MM.1S (cell line): ENCODE results near the gene PTCD3.

Experiments
- DNase-seq: peaks from one replicate; pipeline ENCODE4 v3.0.0-alpha.2; 2015
- H2AFZ ChIP-seq: fragments of 300-600 bp; sonication (generic); 2 replicates; pipeline ENCODE4 v1.6.0; 2016; ENCODE audit warnings: antibody characterized with exemption, low read length
- H3F3A ChIP-seq: fragments of 300-600 bp; sonication (generic); 2 replicates; pipeline ENCODE4 v1.6.1; 2016; ENCODE audit warnings: mild to moderate bottlenecking, antibody characterized with exemption, low read length, moderate library complexity, mixed read lengths; ENCODE audit not compliant: insufficient read depth
- H3K27ac ChIP-seq: fragments of 300-600 bp; sonication (generic); 2 replicates; pipeline ENCODE4 v1.5.1; 2016; ENCODE audit warnings: mild to moderate bottlenecking, low read length
- H3K27me3 ChIP-seq: fragments of 300-600 bp; sonication (generic); replicated peaks from 2 replicates; pipeline ENCODE4 v1.6.0; 2016; ENCODE audit warnings: low read length; ENCODE audit not compliant: insufficient read depth
- H3K36me3 ChIP-seq: fragments of 300-600 bp; sonication (generic); replicated peaks from 2 replicates; pipeline ENCODE4 v1.6.1; 2016; ENCODE audit warnings: mild to moderate bottlenecking, low read length, mixed read lengths; ENCODE audit not compliant: insufficient read depth
- H3K4me1 ChIP-seq: fragments of 300-600 bp; sonication (generic); 2 replicates; pipeline ENCODE4 v1.6.1; 2016; ENCODE audit warnings: low read length, mixed read lengths
- H3K4me2 ChIP-seq: fragments of 300-600 bp; sonication (generic); 2 replicates; pipeline ENCODE4 v1.6.0; 2016; ENCODE audit warnings: low read depth, low read length
- H3K4me3 ChIP-seq: fragments of 300-600 bp; sonication (generic); 2 replicates; pipeline ENCODE4 v1.5.1; 2016; ENCODE audit warnings: low read length, mixed read lengths
- H3K79me2 ChIP-seq: fragments of 300-600 bp; sonication (generic); 2 replicates; pipeline ENCODE4 v1.6.1; 2016; ENCODE audit warnings: mixed run types, low read length, mixed read lengths
- H3K9ac ChIP-seq: fragments of 300-600 bp; sonication (generic); 2 replicates; pipeline ENCODE4 v1.6.1; 2016; ENCODE audit warnings: low read length, mixed read lengths
- H3K9me2 ChIP-seq: fragments of 300-600 bp; sonication (generic); replicated peaks from 2 replicates; pipeline ENCODE4 v1.6.1; 2016; ENCODE audit warnings: mild to moderate bottlenecking, low read length, mixed read lengths; ENCODE audit not compliant: insufficient read depth
- H3K9me3 ChIP-seq: fragments of 300-600 bp; sonication (generic); replicated peaks from 2 replicates; pipeline ENCODE4 v1.6.1; 2016; ENCODE audit warnings: mild to moderate bottlenecking, low read length, mixed read lengths; ENCODE audit not compliant: insufficient read depth
- H4K20me1 ChIP-seq: fragments of 300-600 bp; sonication (generic); 2 replicates; pipeline ENCODE4 v1.6.1; 2016; ENCODE audit warnings: mild to moderate bottlenecking, low read length, moderate library complexity, mixed read lengths; ENCODE audit not compliant: insufficient read depth
- EZH2 ChIP-seq: fragments of 300-600 bp; sonication (generic); optimal IDR thresholded peaks from 2 replicates; pipeline ENCODE3; 2017; ENCODE audit warnings: low read depth, mild to moderate bottlenecking, antibody characterized with exemption, low read length, mixed read lengths
- EZH2phosphoT487 ChIP-seq: fragments of 300-600 bp; sonication (generic); IDR thresholded peaks from 2 replicates; pipeline ENCODE4 v1.6.1; 2018; ENCODE audit warnings: antibody characterized with exemption, low read length
- TF ChIP-seq, protein P1 (sequence below): fragments of 300-600 bp; sonication (generic); IDR thresholded peaks from 2 replicates; pipeline ENCODE4 v1.5.1; 2016; ENCODE audit warnings: antibody characterized with exemption, low read length, mixed read lengths

The PTCD3 gene

DNA sequence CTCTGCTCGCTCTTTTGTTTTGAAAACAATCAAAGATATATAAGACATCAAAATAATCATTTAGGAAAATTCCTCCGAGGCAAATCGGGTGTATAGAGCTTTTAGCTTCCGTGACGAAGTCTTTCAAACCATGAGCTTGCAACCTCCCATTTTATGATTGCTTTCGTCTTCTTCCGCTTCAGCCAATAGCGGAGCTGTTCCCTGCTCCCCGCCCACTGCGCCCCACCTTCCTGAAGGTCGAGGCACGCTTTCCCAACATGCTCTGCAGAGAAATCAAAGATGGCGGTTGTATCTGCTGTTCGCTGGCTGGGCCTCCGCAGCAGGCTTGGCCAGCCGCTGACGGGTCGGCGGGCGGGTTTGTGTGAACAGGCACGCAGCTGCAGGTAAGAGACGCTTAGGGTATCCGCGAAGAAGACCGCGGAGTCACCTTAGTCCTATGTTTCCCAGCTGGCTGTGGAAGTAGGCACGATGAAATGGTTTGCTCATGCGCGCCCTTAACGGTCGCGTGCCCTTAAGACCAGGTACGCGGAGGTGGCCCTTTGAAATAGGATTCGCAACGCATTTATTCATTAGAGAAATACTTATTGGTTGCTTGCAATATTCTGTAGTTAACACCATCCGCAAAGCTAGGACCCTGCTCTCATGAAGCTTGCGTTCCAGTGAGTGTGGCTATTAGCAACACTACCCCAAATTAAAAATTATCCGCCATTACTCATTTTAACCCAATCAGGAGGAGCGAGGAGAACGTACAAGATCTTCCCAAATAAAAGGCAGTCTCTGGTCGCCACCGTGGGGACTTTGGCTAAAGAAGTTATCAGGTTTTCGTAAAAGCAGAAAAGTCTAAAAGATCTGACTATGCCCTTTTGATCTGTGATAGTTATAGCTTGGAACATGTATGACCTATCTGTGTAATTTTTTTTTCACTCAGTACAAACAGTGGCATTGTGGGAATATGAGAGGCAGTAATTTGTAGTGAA is at the start of gene PTCD3:
Gene PTCD3 (plus strand): TSS at position 267 of the 977 bp plus-strand sequence. CDS start 13 bp downstream, at position 280.
- peaks cover 10% of the 10 kb centered on the region for H3F3A ChIP-seq
- H3K79me2 ChIP-seq, result peaks cover 98% of the 10 kb centered on the region
- peak within 1 kb of the TSS; percentile 76 for H3K27ac ChIP-seq
- H3K4me2 ChIP-seq, result peak within 1 kb of the TSS; percentile 80
- no peaks in the 10 kb centered on the region for H3K9me2 ChIP-seq
- H4K20me1 ChIP-seq, result peaks cover 15% of the 10 kb centered on the region
- H3K36me3 ChIP-seq, result peaks cover 17% of the 10 kb centered on the region; the same call in 1 of the 2 replicates
- peak within 1 kb of the TSS; percentile 97 for H3K4me3 ChIP-seq
- no peaks in the 10 kb centered on the region for H3K27me3 ChIP-seq
- H3K9me3 ChIP-seq, result no peaks in the 10 kb centered on the region
- peaks cover 31% of the 10 kb centered on the region for H3K4me1 ChIP-seq
- peak; percentile 98 for DNase-seq
- H2AFZ ChIP-seq, result peak within 1 kb of the TSS; percentile 75
- TF ChIP-seq EZH2phosphoT487 (no peak), EZH2 (no peak)
- TF ChIP-seq, protein P1, sequence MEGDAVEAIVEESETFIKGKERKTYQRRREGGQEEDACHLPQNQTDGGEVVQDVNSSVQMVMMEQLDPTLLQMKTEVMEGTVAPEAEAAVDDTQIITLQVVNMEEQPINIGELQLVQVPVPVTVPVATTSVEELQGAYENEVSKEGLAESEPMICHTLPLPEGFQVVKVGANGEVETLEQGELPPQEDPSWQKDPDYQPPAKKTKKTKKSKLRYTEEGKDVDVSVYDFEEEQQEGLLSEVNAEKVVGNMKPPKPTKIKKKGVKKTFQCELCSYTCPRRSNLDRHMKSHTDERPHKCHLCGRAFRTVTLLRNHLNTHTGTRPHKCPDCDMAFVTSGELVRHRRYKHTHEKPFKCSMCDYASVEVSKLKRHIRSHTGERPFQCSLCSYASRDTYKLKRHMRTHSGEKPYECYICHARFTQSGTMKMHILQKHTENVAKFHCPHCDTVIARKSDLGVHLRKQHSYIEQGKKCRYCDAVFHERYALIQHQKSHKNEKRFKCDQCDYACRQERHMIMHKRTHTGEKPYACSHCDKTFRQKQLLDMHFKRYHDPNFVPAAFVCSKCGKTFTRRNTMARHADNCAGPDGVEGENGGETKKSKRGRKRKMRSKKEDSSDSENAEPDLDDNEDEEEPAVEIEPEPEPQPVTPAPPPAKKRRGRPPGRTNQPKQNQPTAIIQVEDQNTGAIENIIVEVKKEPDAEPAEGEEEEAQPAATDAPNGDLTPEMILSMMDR, result no peak
- peak within 1 kb of the TSS; percentile 89 for H3K9ac ChIP-seq

DNA sequence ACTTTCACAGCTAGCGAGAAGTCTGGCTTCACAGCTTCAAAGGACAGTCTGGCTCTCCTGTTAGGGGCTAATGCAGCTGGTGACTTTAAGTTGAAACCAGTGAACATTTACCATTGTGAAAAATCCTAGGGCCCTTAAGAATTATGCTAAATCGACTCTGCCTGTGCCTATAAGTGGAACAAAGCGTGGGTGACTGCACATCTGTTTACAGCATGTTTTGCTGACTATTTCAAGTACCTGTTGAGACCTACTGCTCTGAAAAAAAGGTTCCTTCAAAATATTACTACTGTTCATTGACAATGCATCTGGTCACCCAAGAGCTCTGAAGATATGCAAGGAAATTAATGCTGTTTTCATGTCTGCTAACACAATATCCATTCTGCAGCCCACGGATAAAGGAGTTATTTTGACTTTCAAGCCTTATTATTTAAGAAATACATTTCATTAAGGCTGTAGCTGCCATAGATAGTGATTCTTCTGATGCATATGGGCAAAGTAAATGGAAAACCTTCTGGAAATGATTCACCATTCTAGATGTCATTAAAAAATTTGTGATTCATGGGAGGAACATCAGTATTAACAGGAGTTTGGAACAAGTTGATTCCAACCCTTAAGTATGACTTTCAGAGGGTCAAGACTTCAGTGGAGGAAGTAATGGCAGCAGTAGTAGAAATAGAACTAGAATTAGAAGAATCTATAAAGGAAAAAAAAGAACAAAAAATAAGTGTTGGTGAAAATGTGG is 49.3 kb upstream of the PTCD3 start:
- no peak overlapping the region for H2AFZ ChIP-seq
- H3F3A ChIP-seq, result no peaks in the 10 kb centered on the region
- peaks cover 11% of the 10 kb centered on the region; the same call in 1 of the 2 replicates for H3K79me2 ChIP-seq
- H3K4me1 ChIP-seq, result no peaks in the 10 kb centered on the region
- no peak overlapping the region for H3K9ac ChIP-seq
- no peaks in the 10 kb centered on the region for H3K9me2 ChIP-seq
- H3K27ac ChIP-seq, result no peak overlapping the region
- H4K20me1 ChIP-seq, result no peaks in the 10 kb centered on the region
- H3K9me3 ChIP-seq, result no peaks in the 10 kb centered on the region
- H3K4me3 ChIP-seq, result no peak overlapping the region
- peaks cover 4% of the 10 kb centered on the region; the same call in 1 of the 2 replicates for H3K36me3 ChIP-seq
- TF ChIP-seq EZH2, result no peak
- TF ChIP-seq, protein P1, result no peak
- TF ChIP-seq EZH2phosphoT487, result no peak
- H3K4me2 ChIP-seq, result no peak overlapping the region
- no peaks in the 10 kb centered on the region for H3K27me3 ChIP-seq
- DNase-seq, result no peak

DNA sequence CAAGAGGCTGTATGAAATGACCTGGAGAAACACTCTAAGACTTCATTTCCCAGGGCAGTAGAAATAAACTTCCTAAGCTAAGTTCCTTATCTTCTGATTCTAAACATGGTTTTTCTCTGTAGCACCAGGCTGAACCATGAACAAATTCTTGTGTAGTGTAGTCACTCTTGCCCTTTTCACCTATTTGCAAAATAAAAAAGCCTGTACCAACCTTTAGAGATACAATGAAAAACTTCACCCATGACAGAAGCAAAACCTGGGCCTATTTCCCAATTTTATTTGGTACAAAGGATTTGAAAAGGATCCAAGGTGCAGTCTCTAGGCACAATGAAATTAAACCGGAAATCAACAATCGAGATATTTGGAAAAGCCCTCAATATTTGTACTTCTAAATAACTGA is 44.0 kb upstream of the PTCD3 start:
- Histone ChIP-seq H2AFZ (no peak overlapping the region), H3K9me2 (no peaks in the 10 kb centered on the region), H3K9me3 (no peaks in the 10 kb centered on the region), H3K4me2 (no peak overlapping the region), H3K79me2 (peaks cover 31% of the 10 kb centered on the region), H3K36me3 (peaks cover 8% of the 10 kb centered on the region; the same call in 1 of the 2 replicates), H3K27me3 (no peaks in the 10 kb centered on the region), H3K9ac (no peak overlapping the region), H3F3A (peaks cover 26% of the 10 kb centered on the region), H3K4me1 (peaks cover 30% of the 10 kb centered on the region), H3K4me3 (no peak overlapping the region), H3K27ac (no peak overlapping the region), H4K20me1 (no peaks in the 10 kb centered on the region)
- TF ChIP-seq EZH2phosphoT487, result no peak
- TF ChIP-seq EZH2, result no peak
- TF ChIP-seq, protein P1, result no peak
- no peak for DNase-seq
